WTC11 (cell line): ENCODE data around the gene PARD6A. TPM values are rescaled to one million over a fixed set of nuclear protein-coding genes. Genes with fewer than 3 reads are reported as not detected.

Experiments
- ATAC-seq: fragments of 200-7000 bp; cut with Tn5 transposase; 2 replicates; pipeline ENCODE4 v1.10.0; 2021; ENCODE audit warnings: mild to moderate bottlenecking, moderate library complexity
- CTCF ChIA-PET: fragments of 300-600 bp; sonication (Branson Sonifier 250); formaldehyde crosslinking; loops from one replicate; lab custom pipeline; 2021; ENCODE audit warnings: antibody characterized with exemption; lab: Charles Lee
- POLR2A ChIA-PET: fragments of 350-600 bp; sonication (Branson Sonifier 250); formaldehyde crosslinking; loops from one replicate; lab custom pipeline; 2021; ENCODE audit warnings: antibody characterized with exemption; lab: Charles Lee
- DNase-seq: peaks from one replicate; pipeline ENCODE4 v3.0.0; 2021; ENCODE audit warnings: low spot score
- H3K27ac Mint-ChIP-seq: 2 replicates; pipeline ENCODE4 v1.8.0; 2021; ENCODE audit warnings: mixed read lengths
- H3K27me3 Mint-ChIP-seq: 2 replicates; pipeline ENCODE4 v1.8.0; 2021; ENCODE audit warnings: low read depth, mild to moderate bottlenecking, moderate library complexity, mixed read lengths
- H3K36me3 Mint-ChIP-seq: 2 replicates; pipeline ENCODE4 v1.8.0; 2021; ENCODE audit warnings: mixed read lengths
- H3K4me1 Mint-ChIP-seq: 2 replicates; pipeline ENCODE4 v1.8.0; 2022; ENCODE audit warnings: mixed read lengths
- H3K4me3 Mint-ChIP-seq: 2 replicates; pipeline ENCODE4 v1.8.0; 2021; ENCODE audit warnings: mild to moderate bottlenecking, moderate library complexity, mixed read lengths
- H3K9me3 Mint-ChIP-seq: 2 replicates; pipeline ENCODE4 v1.8.0; 2021; ENCODE audit warnings: mixed read lengths
- ATF6 ChIP-seq: sonication (generic); formaldehyde crosslinking; IDR thresholded peaks from 2 replicates; pipeline ENCODE4 v1.8.1; 2023; ENCODE audit warnings: mild to moderate bottlenecking, missing genetic modification reagents
- CDX4 ChIP-seq: fragments of 250-450 bp; sonication (Bioruptor Pico); IDR thresholded peaks from 2 replicates; pipeline ENCODE4 v1.9.0; 2021; ENCODE audit warnings: moderate library complexity, mild to moderate bottlenecking, inconsistent platforms, borderline replicate concordance
- E2F1 ChIP-seq: sonication (generic); formaldehyde crosslinking; IDR thresholded peaks from 2 replicates; pipeline ENCODE4 v1.8.0; 2022; ENCODE audit warnings: mild to moderate bottlenecking, missing genetic modification reagents
- E2F4 ChIP-seq: sonication (generic); formaldehyde crosslinking; IDR thresholded peaks from 2 replicates; pipeline ENCODE4 v1.8.1; 2022; ENCODE audit warnings: low read depth, mild to moderate bottlenecking, moderate library complexity, missing genetic modification reagents, borderline replicate concordance
- FOXK1 ChIP-seq: sonication (generic); formaldehyde crosslinking; IDR thresholded peaks from 2 replicates; pipeline ENCODE4 v1.8.0; 2022; ENCODE audit warnings: mild to moderate bottlenecking, moderate library complexity, missing genetic modification reagents
- FOXP4 ChIP-seq: sonication (generic); formaldehyde crosslinking; IDR thresholded peaks from 2 replicates; pipeline ENCODE4 v1.8.0; 2022; ENCODE audit warnings: mild to moderate bottlenecking, missing genetic modification reagents
- GABPB1 ChIP-seq: sonication (generic); formaldehyde crosslinking; IDR thresholded peaks from 2 replicates; pipeline ENCODE4 v1.8.1; 2023; ENCODE audit warnings: mild to moderate bottlenecking, missing genetic modification reagents
- HMGXB4 ChIP-seq: sonication (generic); formaldehyde crosslinking; IDR thresholded peaks from 2 replicates; pipeline ENCODE4 v1.8.1; 2023; ENCODE audit warnings: mild to moderate bottlenecking, moderate library complexity, missing genetic modification reagents
- IRF1 ChIP-seq: sonication (generic); formaldehyde crosslinking; IDR thresholded peaks from 2 replicates; pipeline ENCODE4 v1.8.0; 2023; ENCODE audit warnings: missing genetic modification reagents
- MAX ChIP-seq: sonication (generic); formaldehyde crosslinking; IDR thresholded peaks from 2 replicates; pipeline ENCODE4 v1.8.0; 2022; ENCODE audit warnings: mild to moderate bottlenecking, missing genetic modification reagents
- MLX ChIP-seq: sonication (generic); formaldehyde crosslinking; IDR thresholded peaks from 2 replicates; pipeline ENCODE4 v1.8.1; 2023; ENCODE audit warnings: mild to moderate bottlenecking, missing genetic modification reagents, moderate library complexity
- NFYB ChIP-seq: sonication (generic); formaldehyde crosslinking; conservative IDR thresholded peaks from 2 replicates; pipeline ENCODE4 v1.8.0; 2022; ENCODE audit warnings: low read depth, missing genetic modification reagents
- NR2C2 ChIP-seq: sonication (generic); formaldehyde crosslinking; IDR thresholded peaks from 2 replicates; pipeline ENCODE4 v1.8.0; 2022; ENCODE audit warnings: mild to moderate bottlenecking, missing genetic modification reagents
- NR3C1 ChIP-seq: sonication (generic); formaldehyde crosslinking; conservative IDR thresholded peaks from 2 replicates; pipeline ENCODE4 v1.8.1; 2023; ENCODE audit warnings: low read depth, mild to moderate bottlenecking, missing genetic modification reagents
- SOX15 ChIP-seq: fragments of 250-450 bp; sonication (Bioruptor Pico); IDR thresholded peaks from 2 replicates; pipeline ENCODE4 v1.9.0; 2021; ENCODE audit warnings: mild to moderate bottlenecking
- TP53 ChIP-seq: sonication (generic); formaldehyde crosslinking; IDR thresholded peaks from 2 replicates; pipeline ENCODE4 v1.8.1; 2023; ENCODE audit warnings: mild to moderate bottlenecking, missing genetic modification reagents
- USF1 ChIP-seq: sonication (generic); formaldehyde crosslinking; IDR thresholded peaks from 2 replicates; pipeline ENCODE4 v1.8.0; 2022; ENCODE audit warnings: mild to moderate bottlenecking, missing genetic modification reagents
- ZNF138 ChIP-seq: sonication (generic); formaldehyde crosslinking; conservative IDR thresholded peaks from 2 replicates; pipeline ENCODE4 v1.8.1; 2022; ENCODE audit warnings: mild to moderate bottlenecking, moderate library complexity, missing genetic modification reagents
- ZNF416 ChIP-seq: fragments of 250-450 bp; sonication (Bioruptor Pico); IDR thresholded peaks from 2 replicates; pipeline ENCODE4 v1.9.0; 2021; ENCODE audit warnings: mild to moderate bottlenecking, inconsistent platforms
- ZNF671 ChIP-seq: fragments of 250-450 bp; sonication (Bioruptor Pico); IDR thresholded peaks from 2 replicates; pipeline ENCODE4 v1.8.0; 2021; ENCODE audit warnings: mild to moderate bottlenecking
- total RNA-seq: library from RNA; stranded (reverse); gene quantifications from 3 replicates; pipeline ENCODE4 v1.2.3, GENCODE V29; 2021

PARD6A gene
- total RNA-seq, 1 experiment from 2014 or later, result 17.1 TPM

GRCh38 chr16:67666559-67667452 is 6.0 kb downstream of the PARD6A start, which contains the start of the genes C16orf86 and ENKD1 (continued):
- TF ChIP-seq HMGXB4 (peak; percentile 43; the same call in 1 of the 2 replicates), NFYB (CRISPR knock-in tag) (no peak), ZNF671 (no peak), MAX (0 out of 2 replicates have a peak, but pooled peaks have one; percentile 15), TP53 (CRISPR knock-in tag) (no peak), NR2C2 (peak; percentile 96), GABPB1 (CRISPR knock-in tag) (peak; percentile 23; the same call in 1 of the 2 replicates), USF1 (CRISPR knock-in tag) (no peak), NR3C1 (CRISPR knock-in tag) (no peak), SOX15 (no peak), CDX4 (CRISPR knock-in tag) (no peak), E2F4 (no peak), MLX (CRISPR knock-in tag) (no peak), FOXP4 (peak; percentile 46; the same call in 1 of the 2 replicates)
- TF ChIP-seq, all 79 proteins: peak for 8

GRCh38 chr16:67667453-67667816 is 6.7 kb downstream of the PARD6A start:
- Mint-ChIP-seq H3K9me3 (no peaks in the 10 kb centered on the region), H3K27ac (no peak overlapping the region), H3K4me3 (peak overlapping the region; percentile 84), H3K36me3 (no peaks in the 10 kb centered on the region), H3K27me3 (peaks cover 6% of the 10 kb centered on the region), H3K4me1 (peaks cover 11% of the 10 kb centered on the region)
- POLR2A ChIA-PET, result no interaction called here
- ATAC-seq (no peak), DNase-seq (no peak)
- TF ChIP-seq ZNF416 (CRISPR knock-in tag) (no peak), FOXK1 (CRISPR knock-in tag) (no peak), E2F1 (CRISPR knock-in tag) (no peak), ATF6 (no peak), GABPB1 (CRISPR knock-in tag) (no peak), ZNF138 (CRISPR knock-in tag) (no peak), IRF1 (CRISPR knock-in tag) (no peak)
- CTCF ChIA-PET, result interaction anchor here (0.6 to 10.3 kb wide), 21 partner anchors 14 to 383 kb away, joined by 3 to 137 read pairs (median 4); partner anchors contain the start of genes ATP6V0D1, CARMIL2, CENPT and GFOD2
